SK-N-SH treated with all-trans-retinoic acid at 6 μM for 48 hours (cell line): Measurements from ENCODE around the gene PPP1R12A.

Source experiments
- BACH2 ChIP-seq: fragments of 250-450 bp; sonication (Bioruptor Pico); IDR thresholded peaks from 2 replicates; pipeline ENCODE4 v1.9.0; 2021; ENCODE audit warnings: mild to moderate bottlenecking, borderline replicate concordance
- CSDC2 ChIP-seq: fragments of 250-450 bp; sonication (Bioruptor Pico); IDR thresholded peaks from 2 replicates; pipeline ENCODE4 v1.5.0; 2020; ENCODE audit warnings: mild to moderate bottlenecking, moderate library complexity
- GLIS3 ChIP-seq: fragments of 250-450 bp; sonication (Bioruptor Pico); IDR thresholded peaks from 2 replicates; pipeline ENCODE4 v1.5.0; 2020; ENCODE audit warnings: mild to moderate bottlenecking, moderate library complexity
- PATZ1 ChIP-seq: fragments of 250-450 bp; sonication (Bioruptor Pico); IDR thresholded peaks from 2 replicates; pipeline ENCODE4 v1.8.0; 2020; ENCODE audit warnings: mild to moderate bottlenecking, moderate library complexity, borderline replicate concordance
- PPARA ChIP-seq: fragments of 250-450 bp; sonication (Bioruptor Pico); IDR thresholded peaks from 2 replicates; pipeline ENCODE4 v1.5.0; 2020; ENCODE audit warnings: mild to moderate bottlenecking, borderline replicate concordance
- RARB ChIP-seq: fragments of 250-450 bp; sonication (Bioruptor Pico); IDR thresholded peaks from 2 replicates; pipeline ENCODE4 v1.8.0; 2021; ENCODE audit warnings: mild to moderate bottlenecking, moderate library complexity
- SNAI2 ChIP-seq: fragments of 250-450 bp; sonication (Bioruptor Pico); IDR thresholded peaks from 2 replicates; pipeline ENCODE4 v1.5.0; 2020; ENCODE audit warnings: mild to moderate bottlenecking, moderate library complexity
- TCF4 ChIP-seq: fragments of 250-450 bp; sonication (Bioruptor Pico); IDR thresholded peaks from 2 replicates; pipeline ENCODE4 v1.8.0; 2021; ENCODE audit warnings: mild to moderate bottlenecking, moderate library complexity, borderline replicate concordance
- TOX ChIP-seq: fragments of 250-450 bp; sonication (Bioruptor Pico); IDR thresholded peaks from 2 replicates; pipeline ENCODE4 v1.8.0; 2021; ENCODE audit warnings: mild to moderate bottlenecking, moderate library complexity, borderline replicate concordance
- ZC3H10 ChIP-seq: fragments of 250-450 bp; sonication (Bioruptor Pico); IDR thresholded peaks from 2 replicates; pipeline ENCODE4 v1.5.1; 2021; ENCODE audit warnings: mild to moderate bottlenecking, moderate library complexity
- ZFP3 ChIP-seq: fragments of 250-450 bp; sonication (Bioruptor Pico); IDR thresholded peaks from 2 replicates; pipeline ENCODE4 v1.5.0; 2020; ENCODE audit warnings: mild to moderate bottlenecking, moderate library complexity
- ZFP30 ChIP-seq: fragments of 450-650 bp; formaldehyde crosslinking; IDR thresholded peaks from 2 replicates; pipeline ENCODE4 v1.5.0; 2022; ENCODE audit warnings: mild to moderate bottlenecking, moderate library complexity
- ZNF565 ChIP-seq: fragments of 450-650 bp; formaldehyde crosslinking; conservative IDR thresholded peaks from 2 replicates; pipeline ENCODE4 v1.5.0; 2020; ENCODE audit warnings: low read depth, mild to moderate bottlenecking, moderate library complexity

DNA sequence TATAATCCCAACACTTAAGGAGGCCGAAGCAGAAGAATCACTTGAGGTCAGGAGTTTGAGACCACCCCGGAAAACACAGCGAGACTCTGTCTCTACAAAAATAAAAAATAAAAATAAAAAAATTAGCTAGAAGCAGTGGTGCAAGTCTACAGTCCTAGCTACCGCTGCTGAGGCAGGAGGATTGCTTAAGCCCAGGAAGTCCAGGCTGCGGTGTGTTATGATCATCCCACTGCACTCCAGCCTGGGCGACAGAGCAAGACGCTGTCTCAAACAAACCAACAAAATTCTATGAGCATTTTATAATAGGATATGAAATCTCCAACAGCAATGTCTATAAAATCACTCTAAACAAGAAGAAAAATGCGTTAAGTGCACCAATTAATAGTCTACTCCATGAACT, 75.3 kb downstream of the PPP1R12A start:
- no peak for TF ChIP-seq TOX (CRISPR knock-in tag)
- TF ChIP-seq ZFP3 (CRISPR knock-in tag), result no peak
- no peak for TF ChIP-seq ZNF565
- TF ChIP-seq SNAI2 (CRISPR knock-in tag), result no peak
- no peak for TF ChIP-seq CSDC2 (CRISPR knock-in tag)
- no peak for TF ChIP-seq PPARA (CRISPR knock-in tag)
- TF ChIP-seq GLIS3 (CRISPR knock-in tag), result no peak
- no peak for TF ChIP-seq PATZ1 (CRISPR knock-in tag)
- no peak for TF ChIP-seq TCF4 (CRISPR knock-in tag)
- TF ChIP-seq RARB (CRISPR knock-in tag), result no peak
- TF ChIP-seq ZFP30, result no peak
- TF ChIP-seq ZC3H10 (CRISPR knock-in tag), result no peak
- no peak for TF ChIP-seq BACH2 (CRISPR knock-in tag)
